T47D (cell line): ENCODE measurements around the gene NR5A2.

ENCODE experiments used
- DNase-seq, 2 experiments: peaks; one replicate each; pipeline versions ENCODE4 v3.0.0 to v3.0.0-alpha.2; 2011 to 2012; ENCODE audit warnings: low read depth in 1 of 2, low spot score in 1 of 2
- JUND ChIP-seq: IDR thresholded peaks from 2 replicates; pipeline ENCODE4 v1.6.1; 2012; ENCODE audit warnings: low read depth
- in situ Hi-C: cut with HindIII; loops from 2 replicates; pipeline ENCODE4 v1.10.0; 2016; ENCODE audit warnings: low sequenced_read_pairs, low pct_unique_long_range_greater_than_20kb

NR5A2 gene

DNA sequence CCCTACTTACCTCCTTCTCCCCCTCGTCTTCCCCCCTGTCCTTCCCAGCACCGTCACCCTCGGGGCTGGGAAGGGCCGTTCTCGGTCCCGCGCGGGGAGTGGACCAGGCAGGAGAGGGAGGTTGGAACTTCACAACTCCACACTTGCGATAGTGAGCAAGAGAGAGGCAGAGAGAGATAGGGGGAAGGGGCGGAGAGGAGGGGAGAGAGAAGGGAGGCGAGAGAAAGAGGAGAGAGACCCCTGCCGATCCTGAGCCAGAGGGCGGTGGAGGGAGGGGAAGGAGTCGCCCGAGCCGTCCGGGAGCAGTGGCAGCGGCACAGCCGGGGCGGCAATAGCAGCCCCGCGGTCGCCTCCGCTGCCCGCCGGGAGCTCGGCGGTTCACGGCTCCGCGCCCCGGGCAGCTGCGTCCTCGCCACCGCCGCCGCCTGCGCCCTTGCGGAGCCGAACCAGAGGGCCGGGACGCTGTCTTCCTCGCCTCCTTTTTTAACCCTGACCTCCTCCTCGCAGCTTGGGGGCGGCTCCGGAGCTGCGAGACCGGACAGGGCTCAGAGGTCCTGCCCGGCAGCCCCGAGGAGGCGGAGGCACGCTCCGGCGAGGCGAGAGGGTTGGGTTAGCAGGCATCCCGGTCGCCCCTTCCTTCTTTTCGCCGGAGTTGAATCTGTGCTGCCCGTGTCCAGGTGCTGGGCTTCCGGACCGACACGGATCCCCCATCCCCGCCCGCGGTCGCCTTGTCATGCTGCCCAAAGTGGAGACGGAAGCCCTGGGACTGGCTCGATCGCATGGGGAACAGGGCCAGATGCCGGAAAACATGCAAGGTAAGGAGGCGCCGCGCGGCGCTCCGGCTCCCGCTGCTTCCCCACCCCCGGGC is 11.7 kb downstream of the NR5A2 start:
- no peak for TF ChIP-seq JUND
- peak; percentile 69 to 88 for DNase-seq
- in situ Hi-C loops = no loop called here

DNA sequence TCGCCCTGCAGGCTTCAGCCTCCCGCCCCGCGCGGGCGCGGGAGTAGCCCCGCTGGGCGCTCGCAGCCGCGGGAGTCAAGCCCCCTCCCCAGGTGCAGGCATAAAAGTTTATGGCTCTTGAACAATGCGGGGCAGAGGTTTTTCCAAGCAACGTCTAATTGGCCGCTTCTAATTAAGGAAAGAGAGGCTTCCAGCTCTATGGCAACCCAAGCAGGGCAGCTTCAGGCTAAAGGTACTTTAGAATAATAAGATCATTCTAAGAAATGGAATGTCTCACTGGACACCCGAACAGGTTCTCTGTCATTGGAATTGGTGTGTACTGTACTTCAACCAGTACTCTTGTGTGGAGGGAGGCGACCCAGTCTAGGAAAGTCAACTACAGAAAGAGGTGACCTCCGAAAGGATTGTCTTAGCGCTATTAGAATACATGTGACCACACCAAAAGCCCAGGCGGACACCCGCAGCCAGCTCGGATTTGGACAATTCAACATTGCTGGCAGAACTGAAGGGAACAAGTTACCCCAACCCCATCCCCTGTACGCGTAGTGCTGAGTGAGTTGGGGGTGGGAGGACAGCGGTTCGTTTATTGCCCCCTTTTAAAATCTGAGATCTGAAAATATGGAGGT is 12.5 kb downstream of the NR5A2 start:
- DNase-seq = peak; percentile 22 to 54
- TF ChIP-seq JUND = no peak
- in situ Hi-C loops = no loop called here

DNA sequence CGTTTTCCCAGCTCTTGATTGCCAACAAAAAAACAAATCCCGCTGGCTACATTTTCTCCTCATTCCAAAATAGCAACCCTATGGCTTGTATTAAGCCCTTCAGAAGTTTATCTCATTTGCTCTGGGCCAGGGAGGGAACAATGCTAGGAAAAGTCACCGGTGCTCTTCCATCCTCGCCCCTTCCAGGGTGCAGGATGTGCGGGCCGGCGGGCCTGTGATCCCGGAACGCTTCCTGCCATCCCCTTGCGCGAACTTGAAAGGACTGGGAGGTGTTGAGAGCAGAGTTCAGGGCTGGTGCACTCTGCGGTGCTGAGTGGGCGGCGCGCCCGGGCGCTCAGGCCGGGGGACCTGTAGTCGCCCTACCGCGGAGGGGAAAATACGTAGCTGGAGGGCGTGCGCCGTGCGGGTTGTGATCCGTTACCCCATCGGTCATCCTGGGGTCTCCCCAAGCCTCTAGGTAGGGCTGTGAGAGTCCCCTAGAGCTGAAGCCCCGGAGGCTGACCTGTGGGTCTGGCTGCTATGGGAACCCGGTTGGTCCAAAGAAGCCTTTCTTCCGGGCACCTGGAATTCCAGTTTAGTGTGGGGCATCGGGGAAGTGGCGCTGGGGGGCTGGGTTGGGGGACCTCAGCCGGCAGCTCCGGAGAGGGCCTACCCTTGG is 13.1 kb downstream of the NR5A2 start:
- TF ChIP-seq JUND = no peak
- DNase-seq = no peak
- in situ Hi-C loops = no loop called here

DNA sequence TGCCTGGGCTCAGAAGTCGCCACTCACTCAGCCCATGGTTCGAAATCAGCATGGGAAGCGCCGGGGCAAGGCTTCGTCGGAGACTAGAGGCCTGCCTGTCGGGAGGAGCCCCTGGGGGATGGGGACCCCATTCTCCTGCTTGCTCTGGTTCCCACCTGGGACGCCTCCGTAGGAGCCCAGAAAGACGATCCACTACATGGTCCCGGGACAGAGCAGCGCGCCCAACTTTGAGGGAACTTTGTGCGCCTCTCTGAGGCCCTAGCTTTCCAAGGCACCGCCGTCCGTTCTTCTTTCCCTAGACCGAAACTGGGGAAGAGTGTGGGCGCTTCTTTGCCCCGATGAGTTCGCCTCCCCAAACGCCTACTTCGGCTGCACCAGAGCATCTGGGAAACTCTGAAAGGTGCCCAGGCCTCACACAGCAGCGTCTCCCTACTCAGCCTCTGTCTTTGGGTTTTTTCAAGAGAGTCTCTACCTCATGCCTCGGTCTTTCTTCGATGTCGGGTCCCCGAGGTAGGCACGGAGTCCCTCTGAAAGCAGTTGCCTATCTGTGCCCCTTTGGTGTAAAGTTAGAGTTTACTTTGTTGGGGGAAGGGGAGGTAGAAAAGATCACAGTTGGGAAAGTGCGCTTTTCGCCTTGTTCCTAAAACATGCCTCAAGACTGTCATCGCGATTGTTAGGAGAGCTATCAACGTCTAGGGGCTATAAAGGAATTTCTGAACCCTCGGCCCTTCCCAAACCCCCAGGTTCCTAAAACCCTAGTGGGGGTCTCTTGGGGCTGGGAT is 14.0 kb downstream of the NR5A2 start:
- no peak for TF ChIP-seq JUND
- in situ Hi-C loops = no loop called here
- DNase-seq = no peak

DNA sequence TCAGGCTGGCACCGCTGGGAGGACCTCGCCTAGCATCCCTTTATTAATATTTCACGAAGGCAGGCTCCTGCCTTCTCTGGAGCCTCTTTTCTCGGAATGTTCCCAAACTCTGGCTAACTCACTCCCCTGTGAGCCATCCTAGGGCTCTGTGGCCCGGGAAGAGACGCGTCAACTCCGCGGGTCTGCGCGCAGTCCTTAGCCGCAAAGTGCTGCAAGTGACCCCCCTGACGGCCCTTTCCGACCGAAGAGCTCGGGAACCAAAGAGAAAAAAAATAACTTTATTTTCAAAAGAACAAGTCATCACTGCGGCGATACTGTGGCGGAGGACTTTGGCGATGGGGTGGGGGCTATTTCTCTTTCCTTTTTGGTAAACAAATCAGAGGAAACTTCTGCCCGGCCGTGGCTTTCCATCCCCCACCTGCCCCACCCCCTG is 14.6 kb downstream of the NR5A2 start:
- no peak for DNase-seq
- in situ Hi-C loops = no loop called here
- TF ChIP-seq JUND = no peak

DNA sequence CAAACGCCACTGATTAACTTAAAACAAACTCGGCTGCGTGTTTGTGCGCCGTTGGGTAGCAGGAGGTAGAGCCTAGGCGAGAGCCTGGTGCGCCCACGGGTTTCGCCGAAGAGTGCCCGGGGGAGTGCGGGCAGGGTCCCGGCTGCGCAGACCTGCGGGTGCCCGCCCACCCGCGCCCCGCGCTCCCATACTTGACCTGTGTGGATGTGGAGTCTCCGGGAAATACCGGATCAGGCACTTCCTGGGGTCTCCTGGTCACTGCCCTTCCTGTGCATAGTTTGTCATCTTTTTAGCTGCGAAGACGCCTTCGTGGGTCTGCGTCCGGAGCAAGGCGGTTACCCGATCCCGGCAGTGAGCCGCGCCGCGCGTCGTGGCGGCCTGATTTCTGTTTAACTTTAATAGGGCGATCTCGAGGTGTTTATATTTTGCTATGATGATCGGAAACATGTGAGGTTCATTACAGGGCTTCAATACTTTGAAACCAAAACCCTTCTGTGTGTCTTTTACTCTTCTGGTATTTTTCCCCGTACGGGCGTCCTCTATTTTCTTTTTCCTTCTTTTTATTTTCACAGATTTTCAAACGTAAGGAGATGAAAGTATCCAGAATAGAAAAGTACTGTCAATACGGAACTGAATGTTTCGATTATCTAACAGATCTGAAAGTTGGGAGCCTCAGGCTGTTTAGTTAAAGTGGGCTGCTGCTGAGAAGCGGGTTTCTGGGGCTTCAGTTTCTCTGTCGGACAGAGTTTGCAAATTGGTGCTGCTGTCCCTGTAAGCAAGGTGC is 15.2 kb downstream of the NR5A2 start:
- in situ Hi-C loops = no loop called here
- TF ChIP-seq JUND = no peak
- DNase-seq = peak; percentile 72 to 75

DNA sequence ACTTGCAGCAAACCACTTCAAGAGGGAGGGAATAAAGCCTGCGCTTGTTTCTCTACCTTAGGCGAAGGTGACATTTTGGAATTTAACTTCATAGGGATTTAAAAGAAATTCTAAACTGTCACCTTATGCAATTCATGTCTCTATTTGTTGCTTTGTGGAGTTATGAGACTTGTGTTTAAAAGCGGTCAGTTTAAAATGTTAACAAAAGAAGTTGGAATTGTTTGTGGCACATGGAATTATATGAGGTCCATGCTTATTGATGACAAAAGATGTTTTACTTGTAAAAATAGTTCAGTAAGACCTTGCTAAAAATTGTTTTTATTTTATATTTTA is 15.8 kb downstream of the NR5A2 start:
- TF ChIP-seq JUND = no peak
- no peak for DNase-seq
- in situ Hi-C loops = no loop called here

DNA sequence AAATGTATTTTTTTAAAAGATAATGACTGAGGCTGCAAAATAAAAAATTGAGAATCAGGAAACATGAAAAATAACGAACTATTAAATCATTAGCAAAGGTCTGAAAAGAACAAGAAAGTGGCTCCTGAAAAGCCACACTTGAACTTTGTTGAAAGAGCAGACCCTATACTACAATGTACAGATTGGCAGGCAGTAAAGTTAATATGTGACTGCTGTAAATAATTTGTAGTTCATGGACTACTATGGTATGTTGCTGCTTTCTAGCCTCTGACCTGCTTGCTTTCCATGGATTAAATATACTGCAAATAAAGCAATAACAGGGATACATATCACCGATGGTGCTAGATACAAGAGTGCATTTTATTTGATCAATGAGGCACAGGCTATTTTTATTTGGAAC is 18.6 kb downstream of the NR5A2 start:
- no peak for DNase-seq
- no peak for TF ChIP-seq JUND
- in situ Hi-C loops = no loop called here

DNA sequence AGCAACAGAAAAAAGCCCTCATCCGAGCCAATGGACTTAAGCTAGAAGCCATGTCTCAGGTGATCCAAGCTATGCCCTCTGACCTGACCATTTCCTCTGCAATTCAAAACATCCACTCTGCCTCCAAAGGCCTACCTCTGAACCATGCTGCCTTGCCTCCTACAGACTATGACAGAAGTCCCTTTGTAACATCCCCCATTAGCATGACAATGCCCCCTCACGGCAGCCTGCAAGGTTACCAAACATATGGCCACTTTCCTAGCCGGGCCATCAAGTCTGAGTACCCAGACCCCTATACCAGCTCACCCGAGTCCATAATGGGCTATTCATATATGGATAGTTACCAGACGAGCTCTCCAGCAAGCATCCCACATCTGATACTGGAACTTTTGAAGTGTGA is 20.7 kb downstream of the NR5A2 start:
- in situ Hi-C loops = no loop called here
- TF ChIP-seq JUND = no peak
- DNase-seq = no peak

DNA sequence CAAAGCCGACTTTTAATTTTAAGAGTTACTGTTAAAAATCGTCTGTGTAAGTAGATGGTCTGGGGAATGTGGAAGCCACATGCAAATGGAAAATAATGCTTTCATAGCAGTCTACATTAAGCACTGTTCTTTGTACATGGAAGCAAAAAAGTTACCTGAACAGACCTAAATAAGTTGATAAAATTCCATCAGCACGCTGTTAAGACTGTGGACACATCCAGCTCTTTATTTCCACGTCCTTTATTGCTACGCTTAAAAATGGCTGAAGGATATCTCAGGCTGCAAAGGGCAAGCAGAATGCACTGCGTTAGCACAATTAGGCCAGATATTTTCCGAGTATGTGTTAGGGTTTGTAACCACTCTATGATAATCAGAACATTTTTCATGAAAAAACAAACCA is 22.3 kb downstream of the NR5A2 start:
- in situ Hi-C loops = no loop called here

DNA sequence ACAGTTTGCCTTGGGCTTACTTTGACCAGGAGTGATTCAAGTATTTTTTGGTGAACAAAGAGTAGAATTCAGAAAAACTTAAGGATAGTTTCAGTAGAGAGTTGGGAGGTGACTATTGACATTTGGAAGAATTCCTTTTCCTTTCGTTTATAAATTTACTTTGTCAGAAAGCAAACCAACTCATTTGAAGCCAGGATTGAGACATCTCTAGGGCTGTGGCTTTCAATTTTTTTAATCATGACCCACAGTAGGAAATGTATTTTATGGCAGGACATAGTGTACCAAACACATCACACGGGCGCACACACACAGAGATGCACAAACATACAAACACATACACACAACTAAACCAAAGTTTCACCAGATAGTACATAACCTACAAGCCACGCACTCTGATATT is 24.1 kb downstream of the NR5A2 start:
- no peak for DNase-seq
- TF ChIP-seq JUND = no peak
- in situ Hi-C loops = no loop called here

More for the DNA sequence above, 22.3 kb downstream of the NR5A2 start:
- no peak for TF ChIP-seq JUND
- DNase-seq = no peak

DNA sequence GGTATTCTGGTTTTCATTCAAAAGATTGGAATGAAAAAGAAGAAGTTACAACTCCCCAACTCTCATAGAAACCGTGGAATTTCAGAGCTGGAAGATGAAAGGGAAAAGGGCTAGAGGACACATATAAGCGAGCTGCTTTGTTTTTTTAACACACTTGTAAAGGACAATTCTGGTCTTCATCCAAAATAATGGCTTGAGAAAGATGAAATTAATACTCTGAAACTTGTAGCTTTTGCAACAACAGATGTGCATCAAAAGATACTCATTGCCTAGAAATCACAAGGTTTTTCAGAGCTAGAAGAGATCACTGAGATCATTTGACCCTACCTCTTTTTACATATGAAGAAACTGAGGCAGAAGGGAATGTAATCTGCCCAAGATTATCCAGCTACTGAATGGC is 25.6 kb downstream of the NR5A2 start:
- DNase-seq = no peak
- in situ Hi-C loops = no loop called here
- no peak for TF ChIP-seq JUND
